OCI-LY7 (cell line): ENCODE measurements around the gene RAD51B. TPM values are rescaled to one million over a fixed set of nuclear protein-coding genes. Genes with fewer than 3 reads are reported as not detected.

Source experiments
- BruUV-seq: library from RNA; stranded (reverse); fragments of 400-500 nt; replicated peaks from 2 replicates; lab custom pipeline; 2021; lab: Mats Ljungman, UMichigan
- CTCF ChIA-PET: fragments of 300-600 bp; sonication (Branson Sonifier 250); formaldehyde crosslinking; loops from one replicate; lab custom pipeline; 2022; ENCODE audit warnings: antibody characterized with exemption; ENCODE audit not compliant: unreplicated experiment; lab: Charles Lee
- POLR2A ChIA-PET: fragments of 300-600 bp; sonication (Branson Sonifier 250); formaldehyde crosslinking; loops from one replicate; lab custom pipeline; 2022; ENCODE audit warnings: antibody characterized with exemption; lab: Charles Lee
- DNase-seq: peaks from one replicate; pipeline ENCODE4 v3.0.0-alpha.2; 2015; ENCODE audit warnings: low spot score
- H2AFZ ChIP-seq: fragments of 200-600 bp; sonication (generic), shearing (Covaris generic); 2 replicates; pipeline ENCODE4 v1.6.1; 2014; ENCODE audit warnings: mild to moderate bottlenecking, antibody characterized with exemption, low read length, moderate library complexity
- H3K27ac ChIP-seq: fragments of 200-600 bp; sonication (generic); 2 replicates; pipeline ENCODE4 v1.5.1; 2014; ENCODE audit warnings: mixed run types, low read depth, mild to moderate bottlenecking, moderate library complexity, low read length, inconsistent platforms; ENCODE audit not compliant: poor library complexity, severe bottlenecking
- H3K36me3 ChIP-seq: fragments of 200-600 bp; sonication (generic); 2 replicates; pipeline ENCODE4 v1.6.1; 2014; ENCODE audit warnings: mild to moderate bottlenecking, antibody characterized with exemption, low read length, moderate library complexity, mixed read lengths; ENCODE audit not compliant: insufficient read depth
- H3K4me1 ChIP-seq: fragments of 200-600 bp; sonication (generic); 2 replicates; pipeline ENCODE4 v1.5.1; 2014; ENCODE audit warnings: mild to moderate bottlenecking, low read length; ENCODE audit not compliant: insufficient read depth, poor library complexity, severe bottlenecking
- H3K4me2 ChIP-seq: fragments of 200-600 bp; sonication (generic); 2 replicates; pipeline ENCODE4 v1.6.1; 2014; ENCODE audit warnings: mild to moderate bottlenecking, low read length
- H3K4me3 ChIP-seq: fragments of 200-600 bp; sonication (generic); 2 replicates; pipeline ENCODE4 v1.5.1; 2014; ENCODE audit warnings: mild to moderate bottlenecking, low read depth, low read length; ENCODE audit not compliant: poor library complexity, severe bottlenecking
- H3K79me2 ChIP-seq: fragments of 200-600 bp; sonication (generic); 2 replicates; pipeline ENCODE4 v1.6.1; 2016; ENCODE audit warnings: low read depth, mild to moderate bottlenecking, low read length, moderate library complexity, mixed read lengths; ENCODE audit not compliant: insufficient read depth
- H3K9me2 ChIP-seq: fragments of 200-600 bp; sonication (generic); 2 replicates; pipeline ENCODE4 v1.6.1; 2016; ENCODE audit warnings: mild to moderate bottlenecking, low read length, mixed read lengths; ENCODE audit not compliant: insufficient read depth
- H3K9me3 ChIP-seq: fragments of 200-600 bp; sonication (generic); 2 replicates; pipeline ENCODE4 v1.6.1; 2014; ENCODE audit warnings: mild to moderate bottlenecking, mixed run types, low read length, mixed read lengths
- H4K20me1 ChIP-seq: fragments of 200-600 bp; sonication (generic); 2 replicates; pipeline ENCODE4 v1.6.1; 2014; ENCODE audit warnings: mild to moderate bottlenecking, antibody characterized with exemption, low read length, moderate library complexity, mixed read lengths; ENCODE audit not compliant: insufficient read depth
- CTCF ChIP-seq: fragments of 200-600 bp; sonication (generic); conservative IDR thresholded peaks from 2 replicates; pipeline ENCODE4 v1.5.1; 2014; ENCODE audit warnings: mild to moderate bottlenecking, antibody characterized with exemption, low read length, moderate library complexity, mixed read lengths
- EZH2phosphoT487 ChIP-seq: fragments of 200-600 bp; sonication (generic); IDR thresholded peaks from 2 replicates; pipeline ENCODE4 v1.6.1; 2018; ENCODE audit warnings: low read depth, borderline replicate concordance, mild to moderate bottlenecking, mixed run types, antibody characterized with exemption, low read length, moderate library complexity, mixed read lengths
- intact Hi-C: fragments of 100-400 bp; cut with micrococcal nuclease; formaldehyde crosslinking; loops from one replicate; pipeline ENCODE4 v1.10.0; 2022; ENCODE audit not compliant: unreplicated experiment
- total RNA-seq, 2 experiments: library from RNA; depleted of rRNA in 1 of 2; stranded (reverse); fragments of >200 nt in 1 of 2; shearing (Covaris generic) in 1 of 2; gene quantifications; 2 replicates each; pipeline ENCODE4 v1.2.3, GENCODE V29; 2014 to 2022

RAD51B gene
- total RNA-seq, 2 experiments from 2014 or later: 41.4 to 89.9 TPM

GRCh38 chr14:68703093-68703492 lies 883.5 kb downstream of the RAD51B start:
- CTCF ChIA-PET: no interaction called here

GRCh38 chr14:68704736-68705720 lies 885.4 kb downstream of the RAD51B start:
- Histone ChIP-seq H3K79me2 (no peaks in the 10 kb centered on the region), H3K36me3 (no peaks in the 10 kb centered on the region), H3K4me2 (no peak overlapping the region), H4K20me1 (no peaks in the 10 kb centered on the region), H3K4me3 (no peak overlapping the region), H3K4me1 (peaks cover 4% of the 10 kb centered on the region), H3K9me2 (no peaks in the 10 kb centered on the region), H3K9me3 (no peaks in the 10 kb centered on the region), H3K27ac (no peak overlapping the region), H2AFZ (no peak overlapping the region)
- no peak for DNase-seq
- ChIA-PET POLR2A (no interaction called here), CTCF (no interaction called here)
- BruUV-seq: no TSS peak
- intact Hi-C loops: no loop called here
- no peak for TF ChIP-seq EZH2phosphoT487
- TF ChIP-seq CTCF: no peak

More at GRCh38 chr14:68703093-68703492, 883.5 kb downstream of the RAD51B start:
- Histone ChIP-seq H3K36me3 (no peaks in the 10 kb centered on the region), H3K27ac (no peak overlapping the region), H3K9me3 (no peaks in the 10 kb centered on the region), H4K20me1 (no peaks in the 10 kb centered on the region), H3K4me2 (no peak overlapping the region), H2AFZ (no peak overlapping the region), H3K4me3 (no peak overlapping the region), H3K4me1 (peaks cover 4% of the 10 kb centered on the region), H3K9me2 (no peaks in the 10 kb centered on the region), H3K79me2 (no peaks in the 10 kb centered on the region)
- no TSS peak for BruUV-seq
- intact Hi-C loops: no loop called here
- POLR2A ChIA-PET: interaction anchor here (0.8 kb wide), 1 partner anchor 115 kb away, joined by 3 read pairs; no protein-coding TSS in a partner anchor
- DNase-seq: no peak
- TF ChIP-seq EZH2phosphoT487 (no peak), CTCF (no peak)
